ENCODE measurements around the gene MMP12.

Gene MMP12

GRCh38 chr11:102843489-102843888 is 31.3 kb downstream of the MMP12 start, which contains the start of gene MMP3:
Gene MMP3 (minus strand): TSS chr11:102843609. CDS start chr11:102843546, 63 bp downstream.
- no peak within 1 kb of the TSS for H3K4me3 ChIP-seq (ENCODE audit: low read depth, low read length)

GRCh38 chr11:102842930-102843329 is 31.9 kb downstream of the MMP12 start:
- DNase-seq (ENCODE audit: low read depth): no peak
- TF ChIP-seq MYC (IDR thresholded peaks at IDR 0.05; ENCODE audit: low read depth, low read length): no peak
- no peak for TF ChIP-seq POLR2A (IDR thresholded peaks at IDR 0.05; ENCODE audit: extremely low read depth, insufficient read length)
- no peak overlapping the region for H3K4me3 ChIP-seq (ENCODE audit: low read depth, low read length)

More at GRCh38 chr11:102843489-102843888, 31.3 kb downstream of the MMP12 start, which contains the start of gene MMP3:
- no peak for DNase-seq (ENCODE audit: low read depth)
- no peak for TF ChIP-seq MYC (IDR thresholded peaks at IDR 0.05; ENCODE audit: low read depth, low read length)

- no peak overlapping the region for H3K4me3 ChIP-seq (ENCODE audit: low read depth, low read length)
- TF ChIP-seq MAX (IDR thresholded peaks at IDR 0.05; ENCODE audit: low read depth, low read length) (no peak), MYC (IDR thresholded peaks at IDR 0.05; ENCODE audit: low read depth, low read length) (no peak), CTCF (IDR thresholded peaks at IDR 0.05; ENCODE audit: low read depth, low read length) (no peak), POLR2A (IDR thresholded peaks at IDR 0.05; ENCODE audit: extremely low read depth, insufficient read length) (no peak)
- DNase-seq (ENCODE audit: low read depth): no peak
Observed at GRCh38 chr11:102840018-102840417, 34.8 kb downstream of the MMP12 start.

GRCh38 chr11:102837646-102838045 is 37.1 kb downstream of the MMP12 start:
- DNase-seq (ENCODE audit: low read depth): no peak
- H3K4me3 ChIP-seq (ENCODE audit: low read depth, low read length): no peak overlapping the region
- TF ChIP-seq POLR2A (IDR thresholded peaks at IDR 0.05; ENCODE audit: extremely low read depth, insufficient read length): no peak
- TF ChIP-seq MAX (IDR thresholded peaks at IDR 0.05; ENCODE audit: low read depth, low read length): no peak
- no peak for TF ChIP-seq CTCF (IDR thresholded peaks at IDR 0.05; ENCODE audit: low read depth, low read length)
- TF ChIP-seq MYC (IDR thresholded peaks at IDR 0.05; ENCODE audit: low read depth, low read length): no peak

GRCh38 chr11:102837156-102837555 is 37.6 kb downstream of the MMP12 start:
- TF ChIP-seq MYC (IDR thresholded peaks at IDR 0.05; ENCODE audit: low read depth, low read length) (no peak), CTCF (IDR thresholded peaks at IDR 0.05; ENCODE audit: low read depth, low read length) (no peak), POLR2A (IDR thresholded peaks at IDR 0.05; ENCODE audit: extremely low read depth, insufficient read length) (no peak), MAX (IDR thresholded peaks at IDR 0.05; ENCODE audit: low read depth, low read length) (no peak)
- no peak overlapping the region for H3K4me3 ChIP-seq (ENCODE audit: low read depth, low read length)
- no peak for DNase-seq (ENCODE audit: low read depth)

- no peak for DNase-seq (ENCODE audit: low read depth)
- TF ChIP-seq MYC (IDR thresholded peaks at IDR 0.05; ENCODE audit: low read depth, low read length): no peak
- TF ChIP-seq POLR2A (IDR thresholded peaks at IDR 0.05; ENCODE audit: extremely low read depth, insufficient read length): no peak
- TF ChIP-seq CTCF (IDR thresholded peaks at IDR 0.05; ENCODE audit: low read depth, low read length): no peak
- TF ChIP-seq MAX (IDR thresholded peaks at IDR 0.05; ENCODE audit: low read depth, low read length): no peak
- no peak overlapping the region for H3K4me3 ChIP-seq (ENCODE audit: low read depth, low read length)
Observed at GRCh38 chr11:102836290-102836875, 38.4 kb downstream of the MMP12 start.

- no peak overlapping the region for H3K4me3 ChIP-seq (ENCODE audit: low read depth, low read length)
- TF ChIP-seq MYC (IDR thresholded peaks at IDR 0.05; ENCODE audit: low read depth, low read length): no peak
- DNase-seq (ENCODE audit: low read depth): no peak
Observed at GRCh38 chr11:102833731-102834130, 41.1 kb downstream of the MMP12 start.

Measured in NB4 (cell line).